Loucy (cell line): ENCODE results near the gene PAX9.

Experiments
- EZH2phosphoT487 ChIP-seq: fragments of 200-600 bp; IDR thresholded peaks from 2 replicates; pipeline ENCODE4 v1.6.1; 2018; ENCODE audit warnings: antibody characterized with exemption, mild to moderate bottlenecking, moderate library complexity, borderline replicate concordance
- TF ChIP-seq, protein P1 (sequence below): fragments of 200-600 bp; sonication (generic); conservative IDR thresholded peaks from 2 replicates; pipeline ENCODE4 v1.5.1; 2014; ENCODE audit warnings: mild to moderate bottlenecking, antibody characterized with exemption, low read length

DNA sequence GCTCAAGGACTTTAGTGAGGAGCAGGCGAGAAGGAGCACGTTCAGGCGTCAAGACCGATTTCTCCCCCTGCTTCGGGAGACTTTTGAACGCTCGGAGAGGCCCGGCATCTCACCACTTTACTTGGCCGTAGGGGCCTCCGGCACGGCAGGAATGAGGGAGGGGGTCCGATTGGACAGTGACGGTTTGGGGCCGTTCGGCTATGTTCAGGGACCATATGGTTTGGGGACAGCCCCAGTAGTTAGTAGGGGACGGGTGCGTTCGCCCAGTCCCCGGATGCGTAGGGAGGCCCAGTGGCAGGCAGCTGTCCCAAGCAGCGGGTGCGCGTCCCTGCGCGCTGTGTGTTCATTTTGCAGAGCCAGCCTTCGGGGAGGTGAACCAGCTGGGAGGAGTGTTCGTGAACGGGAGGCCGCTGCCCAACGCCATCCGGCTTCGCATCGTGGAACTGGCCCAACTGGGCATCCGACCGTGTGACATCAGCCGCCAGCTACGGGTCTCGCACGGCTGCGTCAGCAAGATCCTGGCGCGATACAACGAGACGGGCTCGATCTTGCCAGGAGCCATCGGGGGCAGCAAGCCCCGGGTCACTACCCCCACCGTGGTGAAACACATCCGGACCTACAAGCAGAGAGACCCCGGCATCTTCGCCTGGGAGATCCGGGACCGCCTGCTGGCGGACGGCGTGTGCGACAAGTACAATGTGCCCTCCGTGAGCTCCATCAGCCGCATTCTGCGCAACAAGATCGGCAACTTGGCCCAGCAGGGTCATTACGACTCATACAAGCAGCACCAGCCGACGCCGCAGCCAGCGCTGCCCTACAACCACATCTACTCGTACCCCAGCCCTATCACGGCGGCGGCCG is 1.1 kb downstream of the PAX9 start:
- TF ChIP-seq, protein P1, sequence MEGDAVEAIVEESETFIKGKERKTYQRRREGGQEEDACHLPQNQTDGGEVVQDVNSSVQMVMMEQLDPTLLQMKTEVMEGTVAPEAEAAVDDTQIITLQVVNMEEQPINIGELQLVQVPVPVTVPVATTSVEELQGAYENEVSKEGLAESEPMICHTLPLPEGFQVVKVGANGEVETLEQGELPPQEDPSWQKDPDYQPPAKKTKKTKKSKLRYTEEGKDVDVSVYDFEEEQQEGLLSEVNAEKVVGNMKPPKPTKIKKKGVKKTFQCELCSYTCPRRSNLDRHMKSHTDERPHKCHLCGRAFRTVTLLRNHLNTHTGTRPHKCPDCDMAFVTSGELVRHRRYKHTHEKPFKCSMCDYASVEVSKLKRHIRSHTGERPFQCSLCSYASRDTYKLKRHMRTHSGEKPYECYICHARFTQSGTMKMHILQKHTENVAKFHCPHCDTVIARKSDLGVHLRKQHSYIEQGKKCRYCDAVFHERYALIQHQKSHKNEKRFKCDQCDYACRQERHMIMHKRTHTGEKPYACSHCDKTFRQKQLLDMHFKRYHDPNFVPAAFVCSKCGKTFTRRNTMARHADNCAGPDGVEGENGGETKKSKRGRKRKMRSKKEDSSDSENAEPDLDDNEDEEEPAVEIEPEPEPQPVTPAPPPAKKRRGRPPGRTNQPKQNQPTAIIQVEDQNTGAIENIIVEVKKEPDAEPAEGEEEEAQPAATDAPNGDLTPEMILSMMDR: no peak
- TF ChIP-seq EZH2phosphoT487: no peak
